K562 (cell line): Measurements from ENCODE around the gene CCPG1. TPM values are rescaled to one million over a fixed set of nuclear protein-coding genes. Genes with fewer than 3 reads are reported as not detected.

Experiments used
- MCM3 ChIP-seq: fragments of 450-650 bp; IDR thresholded peaks from 2 replicates; pipeline ENCODE4 v1.6.1; 2016
- POLR2A ChIP-seq: fragments of 450-650 bp; conservative IDR thresholded peaks from 2 replicates; pipeline ENCODE4 v1.6.1; 2016
- polyA plus RNA-seq, 8 experiments: library from polyadenylated mRNA; depleted of rRNA in 4 of 8; stranded (reverse) in 5 of 8; unstranded in 3 of 8; fragments of >200 nt; fragmentation: Nextera tagmentation in 2 of 8; fragmentation: Illumina TruSeq in 1 of 8; extraction: Ambion mirVana in 2 of 8; extraction: Trizol in 1 of 8; gene quantifications; 2 replicates each; pipeline versions ENCODE4 v1.2.1 to v1.2.3, GENCODE V29; 2011 to 2014; ENCODE audit warnings: inconsistent platforms in 1 of 8, missing spikeins in 1 of 8
- total RNA-seq, 7 experiments: library from RNA; depleted of rRNA in 6 of 7; stranded (reverse); fragments of >200 nt in 6 of 7; fragmentation: Illumina TruSeq in 2 of 7; extraction: Trizol in 2 of 7; gene quantifications; 2 replicates each; pipeline versions ENCODE4 v1.2.1 to v1.2.3, GENCODE V29; 2011 to 2021; ENCODE audit warnings: low replicate concordance in 1 of 7
- TF ChIP-seq, protein P1 (sequence below): fragments of 450-650 bp; IDR thresholded peaks from 2 replicates; pipeline ENCODE4 v1.6.1; 2016; ENCODE audit warnings: mild to moderate bottlenecking, moderate library complexity
- TF ChIP-seq, protein P2 (sequence below), 2 experiments: fragments of 450-650 bp in 1 of 2; sonication (generic) in 1 of 2; formaldehyde crosslinking in 1 of 2; IDR thresholded peaks; 2 replicates each; pipeline versions ENCODE4 v1.7.1 to v1.9.0; 2016 to 2022; ENCODE audit warnings: inconsistent platforms in 1 of 2, mild to moderate bottlenecking in 1 of 2, missing genetic modification reagents in 1 of 2
- TF ChIP-seq, protein P3 (sequence below), 3 experiments: IDR thresholded peaks in 2 of 3; conservative IDR thresholded peaks in 1 of 3; 2 replicates each; pipeline ENCODE4 v1.5.1; 2011 to 2012; ENCODE audit warnings: low read length in 3 of 3, mild to moderate bottlenecking in 3 of 3, control low read depth in 2 of 3, improper control_type of control experiment in 1 of 3, inconsistent platforms in 1 of 3, low read depth in 1 of 3, mixed read lengths in 1 of 3, moderate library complexity in 1 of 3; ENCODE audit not compliant: insufficient read depth in 2 of 3

CCPG1 gene
- total and polyA plus RNA-seq, 9 of the 15 experiments (the other 6 are each of a cell fraction or from before 2014, with no cell fraction given) = 33.0 to 54.9 (median 41.1) TPM

DNA sequence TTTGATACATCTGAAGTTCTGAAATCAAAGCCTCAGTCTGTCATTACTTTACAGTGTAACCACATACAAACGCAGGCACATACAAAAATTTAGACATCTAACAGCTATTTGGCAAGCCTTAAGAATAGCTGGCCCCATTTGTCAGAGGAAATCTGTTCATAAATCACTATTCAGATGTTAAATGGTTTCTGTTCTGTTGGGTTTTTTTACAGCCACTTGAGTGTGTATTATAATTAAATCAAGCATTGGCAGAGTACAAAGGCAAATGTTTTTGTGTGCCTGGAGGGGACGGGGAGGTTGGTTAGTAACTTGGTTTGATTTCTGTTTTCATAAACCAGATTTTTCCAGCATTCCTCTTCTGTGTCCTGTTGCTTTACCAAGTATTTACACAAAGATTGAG lies 65.0 kb downstream of the CCPG1 start (continued):
- TF ChIP-seq, protein P1, sequence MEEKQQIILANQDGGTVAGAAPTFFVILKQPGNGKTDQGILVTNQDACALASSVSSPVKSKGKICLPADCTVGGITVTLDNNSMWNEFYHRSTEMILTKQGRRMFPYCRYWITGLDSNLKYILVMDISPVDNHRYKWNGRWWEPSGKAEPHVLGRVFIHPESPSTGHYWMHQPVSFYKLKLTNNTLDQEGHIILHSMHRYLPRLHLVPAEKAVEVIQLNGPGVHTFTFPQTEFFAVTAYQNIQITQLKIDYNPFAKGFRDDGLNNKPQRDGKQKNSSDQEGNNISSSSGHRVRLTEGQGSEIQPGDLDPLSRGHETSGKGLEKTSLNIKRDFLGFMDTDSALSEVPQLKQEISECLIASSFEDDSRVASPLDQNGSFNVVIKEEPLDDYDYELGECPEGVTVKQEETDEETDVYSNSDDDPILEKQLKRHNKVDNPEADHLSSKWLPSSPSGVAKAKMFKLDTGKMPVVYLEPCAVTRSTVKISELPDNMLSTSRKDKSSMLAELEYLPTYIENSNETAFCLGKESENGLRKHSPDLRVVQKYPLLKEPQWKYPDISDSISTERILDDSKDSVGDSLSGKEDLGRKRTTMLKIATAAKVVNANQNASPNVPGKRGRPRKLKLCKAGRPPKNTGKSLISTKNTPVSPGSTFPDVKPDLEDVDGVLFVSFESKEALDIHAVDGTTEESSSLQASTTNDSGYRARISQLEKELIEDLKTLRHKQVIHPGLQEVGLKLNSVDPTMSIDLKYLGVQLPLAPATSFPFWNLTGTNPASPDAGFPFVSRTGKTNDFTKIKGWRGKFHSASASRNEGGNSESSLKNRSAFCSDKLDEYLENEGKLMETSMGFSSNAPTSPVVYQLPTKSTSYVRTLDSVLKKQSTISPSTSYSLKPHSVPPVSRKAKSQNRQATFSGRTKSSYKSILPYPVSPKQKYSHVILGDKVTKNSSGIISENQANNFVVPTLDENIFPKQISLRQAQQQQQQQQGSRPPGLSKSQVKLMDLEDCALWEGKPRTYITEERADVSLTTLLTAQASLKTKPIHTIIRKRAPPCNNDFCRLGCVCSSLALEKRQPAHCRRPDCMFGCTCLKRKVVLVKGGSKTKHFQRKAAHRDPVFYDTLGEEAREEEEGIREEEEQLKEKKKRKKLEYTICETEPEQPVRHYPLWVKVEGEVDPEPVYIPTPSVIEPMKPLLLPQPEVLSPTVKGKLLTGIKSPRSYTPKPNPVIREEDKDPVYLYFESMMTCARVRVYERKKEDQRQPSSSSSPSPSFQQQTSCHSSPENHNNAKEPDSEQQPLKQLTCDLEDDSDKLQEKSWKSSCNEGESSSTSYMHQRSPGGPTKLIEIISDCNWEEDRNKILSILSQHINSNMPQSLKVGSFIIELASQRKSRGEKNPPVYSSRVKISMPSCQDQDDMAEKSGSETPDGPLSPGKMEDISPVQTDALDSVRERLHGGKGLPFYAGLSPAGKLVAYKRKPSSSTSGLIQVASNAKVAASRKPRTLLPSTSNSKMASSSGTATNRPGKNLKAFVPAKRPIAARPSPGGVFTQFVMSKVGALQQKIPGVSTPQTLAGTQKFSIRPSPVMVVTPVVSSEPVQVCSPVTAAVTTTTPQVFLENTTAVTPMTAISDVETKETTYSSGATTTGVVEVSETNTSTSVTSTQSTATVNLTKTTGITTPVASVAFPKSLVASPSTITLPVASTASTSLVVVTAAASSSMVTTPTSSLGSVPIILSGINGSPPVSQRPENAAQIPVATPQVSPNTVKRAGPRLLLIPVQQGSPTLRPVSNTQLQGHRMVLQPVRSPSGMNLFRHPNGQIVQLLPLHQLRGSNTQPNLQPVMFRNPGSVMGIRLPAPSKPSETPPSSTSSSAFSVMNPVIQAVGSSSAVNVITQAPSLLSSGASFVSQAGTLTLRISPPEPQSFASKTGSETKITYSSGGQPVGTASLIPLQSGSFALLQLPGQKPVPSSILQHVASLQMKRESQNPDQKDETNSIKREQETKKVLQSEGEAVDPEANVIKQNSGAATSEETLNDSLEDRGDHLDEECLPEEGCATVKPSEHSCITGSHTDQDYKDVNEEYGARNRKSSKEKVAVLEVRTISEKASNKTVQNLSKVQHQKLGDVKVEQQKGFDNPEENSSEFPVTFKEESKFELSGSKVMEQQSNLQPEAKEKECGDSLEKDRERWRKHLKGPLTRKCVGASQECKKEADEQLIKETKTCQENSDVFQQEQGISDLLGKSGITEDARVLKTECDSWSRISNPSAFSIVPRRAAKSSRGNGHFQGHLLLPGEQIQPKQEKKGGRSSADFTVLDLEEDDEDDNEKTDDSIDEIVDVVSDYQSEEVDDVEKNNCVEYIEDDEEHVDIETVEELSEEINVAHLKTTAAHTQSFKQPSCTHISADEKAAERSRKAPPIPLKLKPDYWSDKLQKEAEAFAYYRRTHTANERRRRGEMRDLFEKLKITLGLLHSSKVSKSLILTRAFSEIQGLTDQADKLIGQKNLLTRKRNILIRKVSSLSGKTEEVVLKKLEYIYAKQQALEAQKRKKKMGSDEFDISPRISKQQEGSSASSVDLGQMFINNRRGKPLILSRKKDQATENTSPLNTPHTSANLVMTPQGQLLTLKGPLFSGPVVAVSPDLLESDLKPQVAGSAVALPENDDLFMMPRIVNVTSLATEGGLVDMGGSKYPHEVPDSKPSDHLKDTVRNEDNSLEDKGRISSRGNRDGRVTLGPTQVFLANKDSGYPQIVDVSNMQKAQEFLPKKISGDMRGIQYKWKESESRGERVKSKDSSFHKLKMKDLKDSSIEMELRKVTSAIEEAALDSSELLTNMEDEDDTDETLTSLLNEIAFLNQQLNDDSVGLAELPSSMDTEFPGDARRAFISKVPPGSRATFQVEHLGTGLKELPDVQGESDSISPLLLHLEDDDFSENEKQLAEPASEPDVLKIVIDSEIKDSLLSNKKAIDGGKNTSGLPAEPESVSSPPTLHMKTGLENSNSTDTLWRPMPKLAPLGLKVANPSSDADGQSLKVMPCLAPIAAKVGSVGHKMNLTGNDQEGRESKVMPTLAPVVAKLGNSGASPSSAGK = no peak
- TF ChIP-seq, protein P2, sequence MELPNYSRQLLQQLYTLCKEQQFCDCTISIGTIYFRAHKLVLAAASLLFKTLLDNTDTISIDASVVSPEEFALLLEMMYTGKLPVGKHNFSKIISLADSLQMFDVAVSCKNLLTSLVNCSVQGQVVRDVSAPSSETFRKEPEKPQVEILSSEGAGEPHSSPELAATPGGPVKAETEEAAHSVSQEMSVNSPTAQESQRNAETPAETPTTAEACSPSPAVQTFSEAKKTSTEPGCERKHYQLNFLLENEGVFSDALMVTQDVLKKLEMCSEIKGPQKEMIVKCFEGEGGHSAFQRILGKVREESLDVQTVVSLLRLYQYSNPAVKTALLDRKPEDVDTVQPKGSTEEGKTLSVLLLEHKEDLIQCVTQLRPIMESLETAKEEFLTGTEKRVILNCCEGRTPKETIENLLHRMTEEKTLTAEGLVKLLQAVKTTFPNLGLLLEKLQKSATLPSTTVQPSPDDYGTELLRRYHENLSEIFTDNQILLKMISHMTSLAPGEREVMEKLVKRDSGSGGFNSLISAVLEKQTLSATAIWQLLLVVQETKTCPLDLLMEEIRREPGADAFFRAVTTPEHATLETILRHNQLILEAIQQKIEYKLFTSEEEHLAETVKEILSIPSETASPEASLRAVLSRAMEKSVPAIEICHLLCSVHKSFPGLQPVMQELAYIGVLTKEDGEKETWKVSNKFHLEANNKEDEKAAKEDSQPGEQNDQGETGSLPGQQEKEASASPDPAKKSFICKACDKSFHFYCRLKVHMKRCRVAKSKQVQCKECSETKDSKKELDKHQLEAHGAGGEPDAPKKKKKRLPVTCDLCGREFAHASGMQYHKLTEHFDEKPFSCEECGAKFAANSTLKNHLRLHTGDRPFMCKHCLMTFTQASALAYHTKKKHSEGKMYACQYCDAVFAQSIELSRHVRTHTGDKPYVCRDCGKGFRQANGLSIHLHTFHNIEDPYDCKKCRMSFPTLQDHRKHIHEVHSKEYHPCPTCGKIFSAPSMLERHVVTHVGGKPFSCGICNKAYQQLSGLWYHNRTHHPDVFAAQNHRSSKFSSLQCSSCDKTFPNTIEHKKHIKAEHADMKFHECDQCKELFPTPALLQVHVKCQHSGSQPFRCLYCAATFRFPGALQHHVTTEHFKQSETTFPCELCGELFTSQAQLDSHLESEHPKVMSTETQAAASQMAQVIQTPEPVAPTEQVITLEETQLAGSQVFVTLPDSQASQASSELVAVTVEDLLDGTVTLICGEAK (IDR thresholded peaks at IDR 0.05) = no peak
- TF ChIP-seq, protein P2 (CRISPR knock-in tag; IDR thresholded peaks at IDR 0.05) = no peak
- TF ChIP-seq MCM3 (no peak), POLR2A (no peak)
- TF ChIP-seq, protein P3, sequence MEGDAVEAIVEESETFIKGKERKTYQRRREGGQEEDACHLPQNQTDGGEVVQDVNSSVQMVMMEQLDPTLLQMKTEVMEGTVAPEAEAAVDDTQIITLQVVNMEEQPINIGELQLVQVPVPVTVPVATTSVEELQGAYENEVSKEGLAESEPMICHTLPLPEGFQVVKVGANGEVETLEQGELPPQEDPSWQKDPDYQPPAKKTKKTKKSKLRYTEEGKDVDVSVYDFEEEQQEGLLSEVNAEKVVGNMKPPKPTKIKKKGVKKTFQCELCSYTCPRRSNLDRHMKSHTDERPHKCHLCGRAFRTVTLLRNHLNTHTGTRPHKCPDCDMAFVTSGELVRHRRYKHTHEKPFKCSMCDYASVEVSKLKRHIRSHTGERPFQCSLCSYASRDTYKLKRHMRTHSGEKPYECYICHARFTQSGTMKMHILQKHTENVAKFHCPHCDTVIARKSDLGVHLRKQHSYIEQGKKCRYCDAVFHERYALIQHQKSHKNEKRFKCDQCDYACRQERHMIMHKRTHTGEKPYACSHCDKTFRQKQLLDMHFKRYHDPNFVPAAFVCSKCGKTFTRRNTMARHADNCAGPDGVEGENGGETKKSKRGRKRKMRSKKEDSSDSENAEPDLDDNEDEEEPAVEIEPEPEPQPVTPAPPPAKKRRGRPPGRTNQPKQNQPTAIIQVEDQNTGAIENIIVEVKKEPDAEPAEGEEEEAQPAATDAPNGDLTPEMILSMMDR (IDR thresholded peaks at IDR 0.05 in 2 of 3, conservative IDR thresholded peaks at IDR 0.05 in 1 of 3; ENCODE audit: insufficient read depth in 2 of 3, low read depth in 1 of 3, low read length in 3 of 3) = no peak
